IPS-NIHi7 (cell line): ENCODE results near the gene ELFN2.
"Not testable (repeated sequence)": the region's sequence is repeated elsewhere in the genome, so short reads cannot be mapped to it uniquely, and the experiment has no call there.

Source experiments
- DNase-seq: peaks from one replicate; pipeline ENCODE4 v3.0.0; 2012; ENCODE audit warnings: mixed read lengths; ENCODE audit errors: extremely low spot score

The ELFN2 gene, protein sequence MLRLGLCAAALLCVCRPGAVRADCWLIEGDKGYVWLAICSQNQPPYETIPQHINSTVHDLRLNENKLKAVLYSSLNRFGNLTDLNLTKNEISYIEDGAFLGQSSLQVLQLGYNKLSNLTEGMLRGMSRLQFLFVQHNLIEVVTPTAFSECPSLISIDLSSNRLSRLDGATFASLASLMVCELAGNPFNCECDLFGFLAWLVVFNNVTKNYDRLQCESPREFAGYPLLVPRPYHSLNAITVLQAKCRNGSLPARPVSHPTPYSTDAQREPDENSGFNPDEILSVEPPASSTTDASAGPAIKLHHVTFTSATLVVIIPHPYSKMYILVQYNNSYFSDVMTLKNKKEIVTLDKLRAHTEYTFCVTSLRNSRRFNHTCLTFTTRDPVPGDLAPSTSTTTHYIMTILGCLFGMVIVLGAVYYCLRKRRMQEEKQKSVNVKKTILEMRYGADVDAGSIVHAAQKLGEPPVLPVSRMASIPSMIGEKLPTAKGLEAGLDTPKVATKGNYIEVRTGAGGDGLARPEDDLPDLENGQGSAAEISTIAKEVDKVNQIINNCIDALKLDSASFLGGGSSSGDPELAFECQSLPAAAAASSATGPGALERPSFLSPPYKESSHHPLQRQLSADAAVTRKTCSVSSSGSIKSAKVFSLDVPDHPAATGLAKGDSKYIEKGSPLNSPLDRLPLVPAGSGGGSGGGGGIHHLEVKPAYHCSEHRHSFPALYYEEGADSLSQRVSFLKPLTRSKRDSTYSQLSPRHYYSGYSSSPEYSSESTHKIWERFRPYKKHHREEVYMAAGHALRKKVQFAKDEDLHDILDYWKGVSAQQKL

DNA sequence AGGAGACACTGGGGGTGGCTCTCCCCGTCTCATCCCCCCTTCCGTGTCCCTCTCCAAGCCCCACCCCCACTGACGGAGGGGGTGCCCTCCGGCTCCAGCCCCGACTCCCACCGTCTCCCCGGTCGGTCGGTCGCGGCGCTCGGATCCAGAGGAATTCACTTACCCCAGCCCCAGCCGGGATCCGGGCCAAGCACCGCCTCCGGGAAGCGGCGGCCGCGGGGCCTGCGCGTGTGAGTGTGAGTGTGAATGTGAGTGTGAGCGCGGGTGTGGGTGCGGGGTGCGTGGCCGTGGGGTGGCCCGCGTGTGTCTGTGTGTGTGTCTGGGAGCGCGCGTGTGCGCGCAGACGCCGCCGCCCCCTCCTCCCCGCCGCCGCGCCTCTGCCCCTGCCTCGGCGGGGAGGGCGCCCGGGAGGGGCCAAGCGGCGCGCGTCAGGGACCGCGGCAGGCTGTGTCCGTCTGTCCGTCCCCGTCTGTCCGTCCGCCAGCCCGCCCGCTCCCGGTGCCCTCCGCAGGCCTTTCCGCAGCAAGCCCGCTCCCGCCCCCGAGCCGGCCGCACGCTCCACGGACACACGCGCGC lies at the start of gene ELFN2:
ELFN2 (minus strand) TSS at position 345 of the 576 bp plus-strand sequence. CDS start 51,945 bp downstream, outside the sequence.
- no peak for DNase-seq

DNA sequence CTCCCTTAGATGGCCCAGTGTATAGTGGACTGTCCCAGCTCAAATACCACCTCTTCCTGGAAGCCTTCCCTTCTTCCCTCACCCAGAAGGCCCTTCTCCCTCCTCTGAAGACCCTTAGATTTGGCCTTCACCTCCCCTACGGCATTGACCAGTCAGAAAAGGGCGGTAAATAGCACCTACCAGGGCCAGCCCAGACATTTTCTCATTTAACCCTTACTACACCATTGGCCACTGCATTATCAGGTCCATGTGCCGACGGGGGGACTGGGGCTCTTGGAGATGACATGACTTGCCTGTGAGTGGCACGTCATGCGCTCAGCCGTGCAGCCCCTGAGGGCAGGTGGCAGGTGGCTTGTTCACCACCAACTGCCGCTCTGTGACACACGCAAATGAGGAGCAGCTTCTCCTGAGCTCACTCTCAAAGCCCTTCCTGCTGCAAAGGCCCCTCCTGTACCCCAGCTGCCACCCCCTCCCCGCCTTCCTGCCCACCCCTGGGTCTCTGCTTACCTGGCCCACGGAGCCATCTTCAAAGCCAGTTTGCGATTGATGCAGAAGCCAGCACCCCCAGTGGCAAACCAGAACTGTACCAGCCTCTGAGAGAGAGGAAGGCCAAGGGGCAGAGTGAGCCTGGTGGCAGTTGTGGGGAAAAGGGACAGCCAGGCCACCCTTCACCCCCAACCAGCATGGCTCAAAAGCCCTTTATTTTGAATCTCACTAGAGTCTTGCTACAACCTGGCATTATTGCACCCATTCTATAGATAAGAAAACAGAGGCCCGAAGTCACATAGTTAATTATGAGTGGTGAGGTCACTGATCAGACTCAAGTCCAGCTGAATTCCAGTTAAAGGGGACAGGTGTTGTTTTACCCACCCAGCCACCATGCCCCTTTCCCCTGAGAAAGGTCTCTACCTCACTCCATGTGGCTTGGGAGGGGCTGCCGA lies 49.4 kb upstream of the ELFN2 start:
- no peak for DNase-seq

DNA sequence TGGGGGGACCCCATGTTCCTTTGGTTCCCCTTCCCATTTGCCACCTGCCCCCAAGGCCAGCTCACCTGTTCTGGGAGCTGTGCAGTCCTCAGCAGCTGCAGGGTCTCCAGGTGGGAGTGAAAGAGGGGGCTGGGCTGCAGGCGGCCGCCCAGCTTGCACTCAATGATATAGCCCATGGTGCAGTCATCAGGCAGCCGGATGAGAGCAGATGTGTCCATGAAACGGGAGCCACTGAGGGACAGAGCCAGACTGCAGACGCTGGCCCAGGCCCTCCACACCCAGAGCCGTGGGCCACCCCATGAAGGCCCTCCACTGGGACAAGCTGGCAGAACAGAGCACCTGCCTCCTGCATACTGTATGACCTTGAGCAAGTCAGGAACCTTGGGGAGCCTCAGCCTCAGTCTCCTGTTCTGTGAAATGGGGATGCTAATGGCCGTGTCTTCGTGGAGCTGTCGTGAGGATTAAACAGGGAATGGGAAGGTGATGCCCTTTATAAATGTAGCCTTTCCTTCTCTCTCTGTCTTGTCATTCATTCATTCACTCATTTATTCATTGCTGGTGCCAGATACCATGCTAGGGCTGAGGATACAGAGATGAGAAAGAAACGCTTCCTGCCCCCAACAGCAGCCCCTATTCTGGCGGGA lies 47.3 kb upstream of the ELFN2 start:
- DNase-seq, result no peak

DNA sequence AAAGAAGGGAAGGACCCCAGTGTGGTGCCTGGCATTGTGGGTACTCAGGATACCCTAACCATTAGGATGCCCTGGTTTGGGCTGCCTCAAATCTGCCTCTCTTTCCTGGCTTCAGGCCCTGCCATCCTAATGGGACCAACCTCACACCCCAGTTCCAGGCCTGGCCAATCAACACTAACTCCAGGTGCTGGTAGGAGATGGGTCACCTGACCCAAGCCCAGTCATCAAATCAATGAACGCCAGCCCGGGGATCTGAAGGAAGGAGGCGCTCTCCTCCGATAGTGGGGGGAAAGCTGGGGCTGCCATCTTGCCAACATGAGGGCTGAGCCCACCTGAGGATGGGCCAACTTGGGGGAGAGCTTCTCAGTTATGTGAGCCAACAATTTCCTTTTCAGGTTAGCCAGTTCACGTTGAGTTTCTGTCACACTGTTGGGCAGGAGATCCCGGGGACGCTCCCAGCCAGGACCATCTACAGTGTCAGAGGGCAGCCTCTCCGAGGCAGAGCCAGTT lies 46.2 kb upstream of the ELFN2 start:
- DNase-seq, result no peak

DNA sequence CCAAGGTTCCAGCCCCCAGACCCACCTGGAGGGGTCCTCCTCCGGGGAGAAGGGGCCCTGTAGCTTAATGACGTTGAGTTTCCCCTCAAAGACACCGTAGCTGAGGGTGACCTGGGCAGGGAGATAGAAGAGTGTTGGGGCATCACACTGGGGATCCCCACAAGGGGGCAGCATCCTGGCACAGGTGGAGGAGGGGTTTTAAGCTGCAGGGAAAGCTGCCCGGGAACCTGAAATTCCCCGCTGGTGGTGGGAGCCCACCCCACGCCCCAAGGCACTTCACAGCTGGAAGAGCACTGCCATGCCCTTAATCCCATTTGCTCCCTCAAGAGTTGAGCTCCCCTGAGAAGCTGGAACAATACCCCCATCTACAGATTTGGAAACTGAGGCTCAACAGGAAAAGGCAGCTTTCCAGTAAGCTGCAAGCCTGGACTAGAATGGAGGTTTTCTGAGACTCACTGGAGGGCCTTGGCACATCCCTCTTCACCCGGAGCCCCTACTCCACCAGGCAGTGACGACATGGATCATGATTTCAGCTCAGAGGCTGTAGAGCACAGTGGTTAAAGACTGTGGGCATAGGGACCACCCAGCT lies 45.2 kb upstream of the ELFN2 start:
- DNase-seq, result peak; percentile 87

DNA sequence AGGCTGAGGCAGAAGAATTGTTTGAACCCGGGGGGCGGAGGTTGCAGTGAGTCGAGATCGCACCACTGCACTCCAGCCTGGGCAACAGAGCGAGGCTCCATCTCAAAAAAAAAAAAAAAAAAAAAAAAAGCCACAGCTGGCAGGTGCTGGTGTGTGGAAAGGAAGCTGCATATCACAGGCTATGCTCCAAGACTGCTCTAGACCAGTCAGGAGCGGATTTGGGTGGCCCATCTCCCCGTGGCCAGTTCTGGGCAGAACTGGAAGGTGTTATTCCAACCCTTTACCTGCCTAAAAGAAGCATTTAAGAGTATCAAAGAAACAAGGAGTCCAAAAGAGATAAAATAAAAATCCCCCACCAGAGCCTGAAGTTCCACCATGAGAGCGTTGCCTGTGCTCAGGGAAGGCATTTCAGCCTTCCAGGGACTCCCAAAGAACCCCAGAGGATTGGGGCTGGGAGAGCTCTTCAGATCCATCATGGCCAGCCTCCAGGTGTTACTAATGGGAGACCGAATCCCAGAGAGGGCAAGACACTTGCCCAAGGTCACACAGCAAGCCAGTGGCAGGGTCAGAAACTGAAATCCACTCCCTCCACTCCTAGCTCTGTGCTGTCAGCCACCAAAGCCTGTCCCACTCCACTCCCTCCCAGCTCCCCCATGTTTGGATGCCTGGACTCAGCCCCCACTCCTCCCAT lies 44.6 kb upstream of the ELFN2 start:
- no peak for DNase-seq

DNA sequence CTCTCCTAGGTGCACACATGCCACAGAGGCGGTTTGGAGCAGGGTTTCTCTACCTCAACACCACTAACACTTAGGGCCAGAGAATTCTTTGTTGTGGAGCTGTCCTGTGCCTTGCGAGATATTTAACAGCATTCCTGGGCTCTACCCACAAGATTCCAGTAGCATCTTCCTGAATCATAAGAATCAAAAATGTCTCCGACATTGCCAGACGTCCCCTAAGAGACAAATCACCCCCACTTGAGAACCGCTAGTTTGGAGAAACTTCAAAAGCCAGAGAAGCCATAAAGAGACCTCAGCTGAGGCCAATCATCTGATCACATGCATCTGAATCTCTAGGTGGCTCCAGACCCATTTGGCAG lies 42.8 kb upstream of the ELFN2 start:
- DNase-seq, result no peak

DNA sequence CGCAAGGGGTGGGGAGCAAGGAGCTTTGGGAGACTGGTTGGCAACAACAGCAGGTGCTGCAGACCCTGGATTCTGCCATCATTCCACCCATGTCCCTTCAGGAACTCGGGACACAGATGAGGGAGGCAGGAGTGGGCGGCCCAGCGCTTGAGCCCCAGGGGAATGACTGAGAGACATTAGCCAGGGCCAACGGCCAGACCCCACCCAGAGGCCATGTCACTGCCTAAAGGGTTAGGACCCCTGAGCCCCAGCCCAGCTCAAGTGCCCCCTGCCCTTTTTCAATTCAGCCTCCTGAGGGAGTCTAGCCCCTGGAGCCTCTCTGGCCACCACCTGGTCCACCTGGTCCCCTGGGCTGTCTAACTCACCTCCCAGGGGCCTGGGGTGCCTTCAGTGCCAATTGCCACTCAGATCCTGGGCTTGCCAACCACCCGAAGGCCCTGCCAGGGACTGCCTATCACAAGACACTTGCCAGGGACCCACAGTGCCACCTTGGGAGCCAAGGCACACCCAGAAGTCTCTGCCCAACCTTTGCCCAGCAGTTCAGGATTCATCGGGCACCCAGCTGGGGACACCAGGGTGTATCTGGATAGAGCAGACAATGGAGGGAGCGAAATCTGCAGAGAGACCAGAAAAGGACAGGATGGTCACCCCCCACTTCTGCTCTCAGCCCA lies 42.3 kb upstream of the ELFN2 start:
- no peak for DNase-seq

DNA sequence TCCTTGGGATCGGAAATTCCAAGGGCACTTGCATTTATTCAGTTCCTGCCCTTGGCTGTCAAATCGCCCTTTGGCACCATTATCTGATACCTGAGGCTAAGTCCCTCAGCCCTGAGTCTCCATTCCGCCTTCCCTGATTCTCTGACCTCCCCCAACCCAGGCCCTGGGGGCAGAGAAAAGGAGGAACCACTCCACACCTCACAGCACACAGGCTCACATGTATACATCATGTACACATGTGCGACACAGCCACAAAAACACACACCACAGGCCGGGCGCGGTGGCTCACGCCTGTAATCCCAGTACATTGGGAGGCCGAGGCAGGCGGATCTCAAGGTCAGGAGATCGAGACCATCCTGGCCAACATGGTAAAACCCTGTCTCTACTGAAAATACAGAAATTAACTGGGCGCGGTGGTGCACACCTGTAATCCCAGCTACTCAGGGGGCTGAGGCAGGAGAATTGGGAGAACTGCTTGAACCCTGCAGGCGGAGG lies 41.0 kb upstream of the ELFN2 start:
- not testable (repeated sequence) for DNase-seq

DNA sequence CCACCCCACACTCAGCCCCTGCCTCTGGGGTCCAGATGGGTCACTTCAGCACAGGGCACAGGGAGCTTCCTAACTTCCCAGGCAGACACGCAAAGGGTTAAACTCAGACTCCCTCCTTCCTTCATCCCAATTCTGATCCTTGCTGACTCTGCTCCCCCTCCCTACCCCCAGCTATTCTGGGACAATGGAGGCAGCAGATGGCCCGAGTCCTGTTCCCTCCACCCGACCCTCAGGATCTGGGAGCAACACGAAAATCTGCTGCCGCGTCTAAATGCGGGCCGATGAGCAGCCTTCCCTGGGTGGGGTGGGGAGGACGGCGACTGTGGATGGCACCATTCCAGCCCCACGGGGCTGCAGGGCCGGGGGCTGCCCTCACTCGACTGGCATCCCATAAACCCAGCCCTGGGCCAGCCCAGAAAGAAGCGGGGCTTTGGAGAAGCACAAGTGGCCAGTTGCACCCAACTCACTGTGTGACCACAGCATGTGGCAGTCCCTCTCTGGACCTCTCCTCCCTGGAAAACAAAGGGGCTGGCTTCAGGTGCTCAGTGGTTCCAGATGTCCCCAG lies 40.2 kb upstream of the ELFN2 start:
- no peak for DNase-seq

DNA sequence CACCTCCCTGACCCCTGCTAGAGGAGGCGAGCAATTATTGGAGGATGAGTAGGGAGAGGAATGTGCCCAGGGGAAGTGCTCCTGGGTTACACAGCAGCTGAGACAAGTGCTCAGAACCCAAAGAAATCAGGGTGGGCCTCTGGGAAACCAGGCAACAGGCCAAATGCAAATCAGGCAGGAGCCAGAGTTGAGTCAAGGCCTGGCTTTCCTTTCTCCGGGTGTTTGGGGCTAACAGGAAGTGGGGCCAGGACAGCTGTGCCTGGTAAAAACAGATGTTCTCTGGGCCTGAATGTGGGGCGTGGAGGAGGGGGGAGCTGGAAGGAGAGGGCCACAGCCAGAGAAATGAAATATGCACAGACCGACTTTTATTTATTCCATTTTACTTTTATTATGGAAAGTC lies 36.9 kb upstream of the ELFN2 start:
- no peak for DNase-seq

DNA sequence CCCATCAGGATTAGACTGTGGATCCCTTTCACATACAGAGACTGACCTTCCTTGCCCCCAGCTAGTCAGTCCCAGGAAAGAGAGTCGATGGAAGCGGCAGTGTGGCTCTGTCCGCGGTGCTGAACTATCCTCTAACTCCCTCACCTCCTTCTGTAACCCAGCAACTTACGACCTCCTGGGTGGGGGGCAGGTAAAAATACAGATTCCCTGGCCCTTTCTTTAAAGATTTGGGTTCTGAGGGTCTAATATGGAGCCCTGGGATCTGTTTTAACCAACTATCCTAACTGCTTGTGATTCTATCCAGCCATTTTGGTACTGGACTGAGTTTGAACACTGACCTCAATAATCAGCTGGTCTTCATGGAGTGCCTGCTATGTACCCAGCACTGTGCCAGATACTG lies 35.7 kb upstream of the ELFN2 start:
- peak; percentile 74 for DNase-seq

DNA sequence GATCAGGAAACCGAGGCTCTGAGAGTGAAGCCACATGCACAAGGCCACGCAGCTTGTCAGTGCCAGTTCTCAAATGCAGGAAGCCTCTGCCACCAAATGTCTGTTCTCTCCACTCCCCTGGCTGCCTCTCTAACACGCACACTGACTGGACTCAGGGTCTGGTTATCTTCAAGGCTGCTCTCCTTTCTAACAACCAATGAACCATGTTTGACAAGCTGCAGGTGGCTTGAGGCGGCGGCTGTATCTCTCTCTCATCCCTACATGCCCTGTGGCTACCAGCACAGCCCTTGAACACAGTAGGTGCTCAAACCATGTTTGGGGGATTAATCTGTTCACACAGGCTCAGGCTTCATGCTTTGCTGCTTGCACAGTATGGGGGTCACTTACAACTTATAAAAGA lies 35.2 kb upstream of the ELFN2 start:
- DNase-seq, result no peak

DNA sequence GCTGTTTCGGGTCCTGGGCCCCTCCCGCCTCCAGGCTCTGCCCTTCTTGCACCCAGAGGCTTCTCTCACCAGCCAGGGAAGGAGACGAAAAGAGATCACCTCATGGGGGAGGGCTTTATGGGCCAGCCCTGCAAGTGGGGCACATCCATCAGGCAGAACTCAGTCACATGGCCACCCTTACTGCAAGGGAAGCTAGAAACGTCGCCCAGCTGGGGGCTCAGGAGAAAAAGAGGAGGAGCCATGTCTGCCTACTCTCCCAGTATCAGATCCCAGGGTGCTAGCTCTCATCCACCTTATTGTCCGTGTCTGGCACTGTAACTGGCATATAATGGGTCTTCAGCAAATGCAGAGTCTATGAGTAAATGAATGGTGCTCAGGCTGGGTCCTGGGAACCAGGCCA lies 34.7 kb upstream of the ELFN2 start:
- no peak for DNase-seq

DNA sequence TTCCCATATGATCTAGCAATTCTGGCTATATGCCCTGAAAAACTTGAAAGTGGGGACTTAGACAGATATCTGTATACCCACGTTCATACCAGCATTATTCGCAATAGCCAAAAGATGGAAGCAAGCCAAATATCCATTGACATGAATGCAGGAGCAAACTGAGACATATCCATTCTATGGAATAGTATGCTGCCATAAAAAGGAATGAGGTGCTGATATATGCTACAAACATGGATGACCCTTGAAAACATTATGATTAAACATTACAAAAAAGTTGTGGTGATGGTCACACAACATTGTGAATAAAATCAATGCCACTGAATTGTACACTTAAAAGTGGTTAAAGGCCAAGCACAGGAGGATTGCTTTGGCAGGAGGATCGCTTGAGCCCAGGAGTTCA lies 33.4 kb upstream of the ELFN2 start:
- no peak for DNase-seq

DNA sequence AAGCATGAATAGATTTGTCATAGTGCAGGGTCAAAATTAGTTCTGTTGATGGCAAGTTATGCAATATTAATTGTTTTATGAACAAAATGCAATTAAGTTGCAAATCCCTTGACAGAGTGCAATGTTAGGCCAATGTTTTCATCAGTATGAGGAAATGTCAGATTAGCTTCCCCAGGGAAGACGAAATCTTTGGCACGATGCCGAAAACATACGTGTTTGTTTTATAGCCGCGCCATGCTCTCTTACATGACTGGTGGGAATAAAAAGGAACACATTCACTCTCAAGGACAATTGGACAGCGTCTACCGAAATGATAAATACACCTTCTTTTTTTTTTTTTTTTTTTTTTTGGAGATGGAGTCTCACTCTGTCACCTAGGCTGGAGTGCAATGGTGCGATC lies 31.9 kb upstream of the ELFN2 start:
- no peak for DNase-seq

DNA sequence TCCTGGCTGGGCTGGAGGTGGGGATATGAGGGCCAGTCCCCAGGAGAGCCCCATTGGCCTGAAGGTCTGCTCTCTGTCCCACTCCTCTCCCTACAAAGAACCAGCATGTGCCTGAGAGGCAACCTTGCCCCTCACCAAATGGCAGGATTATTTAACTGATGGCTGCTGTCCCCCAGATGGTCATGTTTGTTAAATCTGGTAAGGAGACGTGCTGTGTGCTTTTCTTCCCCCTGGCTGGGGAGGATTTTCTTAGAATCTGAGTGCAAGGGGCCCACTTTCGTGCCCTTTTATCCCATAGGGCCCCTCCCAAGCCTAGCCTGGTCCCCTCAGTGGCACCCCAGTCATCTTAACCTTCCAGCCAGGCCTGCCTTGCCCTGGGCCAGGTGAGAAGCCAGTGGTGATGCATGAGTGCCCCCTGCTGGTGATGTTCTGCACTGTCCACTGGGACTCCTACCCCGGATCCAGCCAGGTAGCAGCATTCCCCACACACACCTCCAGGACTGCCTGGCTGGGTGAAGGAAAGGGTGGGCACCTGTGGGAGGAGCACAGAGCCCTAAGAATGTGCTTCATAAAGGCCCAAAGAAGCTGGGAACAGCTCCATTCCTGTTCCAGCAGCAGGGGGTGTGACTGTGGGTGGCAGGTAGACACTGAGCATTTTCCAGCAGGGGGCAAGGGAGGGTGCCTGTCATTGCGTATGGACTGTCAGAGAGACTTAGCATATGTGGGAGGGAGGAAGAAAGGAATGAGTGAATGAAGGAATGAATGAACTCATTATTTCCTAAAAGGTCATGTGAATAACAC lies 30.0 kb upstream of the ELFN2 start:
- peak; percentile 94 for DNase-seq

DNA sequence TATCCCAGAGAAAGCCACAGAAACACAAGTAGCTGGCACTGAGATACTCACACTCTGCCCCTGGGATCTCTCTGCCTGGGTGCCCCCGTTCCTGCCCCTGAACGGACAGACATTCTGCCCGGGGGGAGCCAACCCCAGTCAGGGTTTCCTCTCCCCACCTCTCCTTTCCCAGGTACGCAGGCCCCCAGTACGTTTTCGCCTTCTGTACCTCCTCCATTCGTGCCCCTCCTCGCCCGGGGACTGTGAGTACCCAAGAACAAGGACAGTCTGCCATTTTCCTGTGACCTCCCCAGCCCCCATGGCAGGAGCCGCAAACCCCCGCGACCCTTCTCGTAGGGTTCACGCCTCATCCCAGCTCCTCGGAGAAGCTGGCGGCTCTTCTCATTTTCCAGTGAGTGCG lies 29.1 kb upstream of the ELFN2 start:
- DNase-seq, result no peak
